Upper lobe of left lung (tissue), 6 donors: ENCODE measurements around the gene LRP5. TPM values are rescaled to one million over a fixed set of nuclear protein-coding genes. Genes with fewer than 3 reads are reported as not detected.

Source experiments
- ATAC-seq, 2 donors: fragments of 200-7000 bp; cut with Tn5 transposase; one replicate each; pipeline ENCODE4 v1.9.1; 2022; ENCODE audit warnings: mild to moderate bottlenecking in 2 of 2, moderate library complexity in 2 of 2; ENCODE audit not compliant: low FRiP score in 2 of 2
- DNase-seq, 2 donors: peaks; one replicate each; pipeline ENCODE4 v3.0.0-alpha.2; 2019 to 2020
- H3K27ac ChIP-seq, 4 donors: fragments of 200-600 bp; sonication (generic); one replicate each; pipeline ENCODE4 v1.5.1; 2016 to 2019
- H3K27me3 ChIP-seq, 4 donors: fragments of 200-600 bp; sonication (generic); one replicate each; pipeline ENCODE4 v1.5.1; 2017 to 2019
- H3K36me3 ChIP-seq, 4 donors: fragments of 200-600 bp; sonication (generic); one replicate each; pipeline ENCODE4 v1.5.1; 2016 to 2019
- H3K4me1 ChIP-seq, 4 donors: fragments of 200-600 bp; sonication (generic); one replicate each; pipeline ENCODE4 v1.5.1; 2018 to 2019
- H3K4me3 ChIP-seq, 4 donors: fragments of 200-600 bp; sonication (generic); one replicate each; pipeline ENCODE4 v1.5.1; 2017 to 2019; ENCODE audit warnings: mild to moderate bottlenecking in 2 of 4, moderate library complexity in 1 of 4
- H3K9me3 ChIP-seq, 4 donors: fragments of 200-600 bp; sonication (generic); one replicate each; pipeline ENCODE4 v1.5.1; 2018 to 2019
- CTCF ChIP-seq, 6 experiments: fragments of 450-650 bp in 4 of 6; fragments of 200-600 bp in 2 of 6; sonication (generic) in 2 of 6; IDR thresholded peaks; one replicate each; pipeline ENCODE4 v1.5.1; 2016 to 2019; ENCODE audit warnings: antibody characterized with exemption in 6 of 6
- EP300 ChIP-seq, 4 donors: sonication (generic); formaldehyde crosslinking; IDR thresholded peaks; one replicate each; pipeline ENCODE4 v1.5.1; 2017; ENCODE audit warnings: antibody characterized with exemption in 4 of 4, control low read depth in 2 of 4
- POLR2A ChIP-seq, 4 donors: fragments of 450-650 bp; IDR thresholded peaks; one replicate each; pipeline ENCODE4 v1.5.1; 2016 to 2017; ENCODE audit warnings: antibody characterized with exemption in 4 of 4, mild to moderate bottlenecking in 2 of 4
- POLR2AphosphoS5 ChIP-seq, 2 donors: sonication (generic); formaldehyde crosslinking; IDR thresholded peaks; one replicate each; pipeline ENCODE4 v1.5.1; 2017; ENCODE audit warnings: antibody characterized with exemption in 2 of 2
- WGBS, 2 donors: methylation state at CpG; one replicate each; pipeline ENCODE4 v1.1.5; 2017 to 2018; 5-methylcytosine and 5-hydroxymethylcytosine counted together
- total RNA-seq, 6 donors: library from RNA; depleted of rRNA in 4 of 6; stranded (reverse); fragments of >200 nt in 4 of 6; gene quantifications; one replicate each; pipeline versions ENCODE4 v1.1.0 to v1.2.1, GENCODE V29; 2016 to 2021
- donor health status: DM: no; HTN: no; CAD: no; lungs with moderate emphysema.
- donor health status: DM: no; HTN: yes; CAD: no; lungs with severe emphysema.

LRP5 gene
- total RNA-seq, 6 donors from 2014 or later = 51.5 to 79.4 (median 67.6) TPM

- Histone ChIP-seq H3K27me3 (no peaks in the 10 kb centered on the region), H3K27ac (peak overlapping the region in 2 of 4 donors; percentile 32 to 47), H3K4me1 (peaks cover 38 to 60% (median 52%) of the 10 kb centered on the region in 4 donors), H3K9me3 (no peaks in the 10 kb centered on the region), H3K4me3 (no peak overlapping the region), H3K36me3 (peaks cover 0 to 14% (median 5%) of the 10 kb centered on the region in 4 donors)
- WGBS, 2 donors = 74 to 85% methylated on average over 15 to 16 of the region's 16 CpGs
- no peak for ATAC-seq
- no peak for TF ChIP-seq CTCF (IDR thresholded peaks at IDR 0.05)
- no peak for TF ChIP-seq EP300 (IDR thresholded peaks at IDR 0.05)
- no peak for TF ChIP-seq POLR2A (IDR thresholded peaks at IDR 0.05)
- TF ChIP-seq POLR2AphosphoS5 (IDR thresholded peaks at IDR 0.05) = no peak
- DNase-seq = no peak
Measured at GRCh38 chr11:68382358-68382998, 70.1 kb downstream of the LRP5 start.

- ATAC-seq (peak in 1 of 2 donors; percentile 64), DNase-seq (peak in 1 of 2 donors; percentile 44)
- WGBS, 2 donors = 11 to 20% methylated on average over 5 to 8 of the region's 9 CpGs
- Histone ChIP-seq H3K36me3 (peaks cover 0 to 18% (median 9%) of the 10 kb centered on the region in 4 donors), H3K4me1 (peaks cover 31 to 48% (median 40%) of the 10 kb centered on the region in 4 donors), H3K27ac (peak overlapping the region in 1 of 4 donors; percentile 32), H3K27me3 (no peaks in the 10 kb centered on the region), H3K9me3 (no peaks in the 10 kb centered on the region), H3K4me3 (no peak overlapping the region)
- TF ChIP-seq CTCF (IDR thresholded peaks at IDR 0.05) = peak; percentile 85 to 97 (median 89)
- TF ChIP-seq EP300 (IDR thresholded peaks at IDR 0.05) = no peak
Measured at GRCh38 chr11:68383976-68384501, 71.6 kb downstream of the LRP5 start.

GRCh38 chr11:68384530-68385081 is 72.2 kb downstream of the LRP5 start:
- H3K27ac ChIP-seq = no peak overlapping the region
- no peaks in the 10 kb centered on the region for H3K27me3 ChIP-seq
- WGBS, 2 donors = 93% methylated on average over 10 to 13 of the region's 13 CpGs
- no peak overlapping the region for H3K4me3 ChIP-seq
- H3K36me3 ChIP-seq = peaks cover 0 to 24% (median 9%) of the 10 kb centered on the region in 4 donors
- no peaks in the 10 kb centered on the region for H3K9me3 ChIP-seq
- H3K4me1 ChIP-seq = peaks cover 26 to 42% (median 34%) of the 10 kb centered on the region in 4 donors
- DNase-seq = no peak
- ATAC-seq = no peak
- TF ChIP-seq CTCF (IDR thresholded peaks at IDR 0.05) (no peak), POLR2A (IDR thresholded peaks at IDR 0.05) (no peak), EP300 (IDR thresholded peaks at IDR 0.05) (no peak)

- ATAC-seq (no peak), DNase-seq (no peak)
- Histone ChIP-seq H3K36me3 (peaks cover 0 to 29% (median 12%) of the 10 kb centered on the region in 4 donors), H3K27me3 (no peaks in the 10 kb centered on the region), H3K4me1 (peaks cover 20 to 37% (median 29%) of the 10 kb centered on the region in 4 donors), H3K9me3 (no peaks in the 10 kb centered on the region), H3K27ac (no peak overlapping the region), H3K4me3 (no peak overlapping the region)
- 90 to 96% methylated on average over 2 to 8 of the region's 8 CpGs for WGBS, 2 donors
- no peak for TF ChIP-seq CTCF (IDR thresholded peaks at IDR 0.05)
- no peak for TF ChIP-seq EP300 (IDR thresholded peaks at IDR 0.05)
- no peak for TF ChIP-seq POLR2A (IDR thresholded peaks at IDR 0.05)
- TF ChIP-seq POLR2AphosphoS5 (IDR thresholded peaks at IDR 0.05) = no peak
Measured at GRCh38 chr11:68385128-68385527, 72.7 kb downstream of the LRP5 start.
